ENCODE data around the gene ACAP2. TPM values are rescaled to one million over a fixed set of nuclear protein-coding genes. Genes with fewer than 3 reads are reported as not detected.
A peak's percentile ranks its signal among the peaks of the same experiment; 100 is the strongest.

The ACAP2 gene
- total and polyA plus RNA-seq, 10 donors: 11.2 to 127 (median 97.9) TPM

DNA sequence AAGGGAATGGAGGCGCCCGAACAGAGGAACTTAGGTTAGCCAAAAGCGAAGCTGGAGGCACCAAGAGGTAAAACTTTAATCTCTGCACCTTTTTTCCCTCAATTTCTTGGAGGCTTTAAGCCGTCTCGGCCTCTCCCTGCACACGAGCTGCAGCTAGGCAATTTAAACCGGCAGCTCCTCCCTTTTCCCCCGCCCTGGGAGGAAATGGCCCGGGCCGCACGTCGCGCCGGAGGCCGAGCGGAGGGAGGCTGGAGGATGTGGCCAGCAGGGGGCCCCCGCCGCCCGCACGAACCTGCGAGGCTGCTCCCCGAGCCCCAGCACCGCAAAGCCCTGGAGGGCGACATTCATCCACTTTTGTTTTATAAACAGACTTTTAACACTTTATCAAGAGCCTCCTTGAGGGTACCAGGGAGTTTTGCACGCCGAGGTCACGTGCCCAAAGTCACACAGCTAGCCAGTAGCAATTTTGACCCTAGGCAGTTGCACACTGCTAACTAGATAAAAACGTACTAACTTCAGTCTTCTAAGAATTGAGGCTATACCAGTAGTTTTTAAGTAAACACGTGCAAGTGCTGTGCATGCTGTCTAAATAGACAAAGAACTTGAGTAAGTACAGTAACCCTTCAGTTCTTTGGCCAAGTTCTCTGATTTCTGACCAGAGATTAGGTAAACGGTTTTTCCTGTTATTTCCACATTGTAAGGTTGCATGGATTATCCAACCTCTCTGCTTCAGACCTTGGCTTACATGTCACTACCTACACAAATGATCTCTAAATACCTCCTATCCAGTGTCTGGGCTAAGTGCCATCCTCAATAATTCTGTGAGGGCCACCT is 171.2 kb downstream of the ACAP2 start:
- intact Hi-C loops (cut with DNase I; ENCODE audit: low total_unique reads): loop anchor here (2.0 kb wide), 1 partner anchor 251 kb away; no protein-coding TSS in a partner anchor
- Histone ChIP-seq H3K9me3 (no peaks in the 10 kb centered on the region), H3K36me3 (peaks cover 0 to 27% (median 2%) of the 10 kb centered on the region in 6 donors), H3K27ac (peak overlapping the region; percentile 74 to 93 (median 89)), H3K4me1 (peaks cover 4 to 40% (median 28%) of the 10 kb centered on the region in 6 donors), H3K4me3 (peak overlapping the region; percentile 90 to 100 (median 94)), H3K27me3 (replicated peaks in 1 of 7) (no peaks in the 10 kb centered on the region)
- 0 to 1% (median 1%) methylated on average over 24 to 30 of the region's 30 CpGs for WGBS, 5 donors
- peak; percentile 98 for DNase-seq
- TF ChIP-seq POLR2A (IDR thresholded peaks at IDR 0.05): no peak
- peak; percentile 91 to 99 (median 98) for TF ChIP-seq CTCF (IDR thresholded peaks at IDR 0.05 in 8 of 11, conservative IDR thresholded peaks at IDR 0.05 in 3 of 11)
- peak; percentile 80 to 93 (median 81) for TF ChIP-seq POLR2AphosphoS5 (IDR thresholded peaks at IDR 0.05)

DNA sequence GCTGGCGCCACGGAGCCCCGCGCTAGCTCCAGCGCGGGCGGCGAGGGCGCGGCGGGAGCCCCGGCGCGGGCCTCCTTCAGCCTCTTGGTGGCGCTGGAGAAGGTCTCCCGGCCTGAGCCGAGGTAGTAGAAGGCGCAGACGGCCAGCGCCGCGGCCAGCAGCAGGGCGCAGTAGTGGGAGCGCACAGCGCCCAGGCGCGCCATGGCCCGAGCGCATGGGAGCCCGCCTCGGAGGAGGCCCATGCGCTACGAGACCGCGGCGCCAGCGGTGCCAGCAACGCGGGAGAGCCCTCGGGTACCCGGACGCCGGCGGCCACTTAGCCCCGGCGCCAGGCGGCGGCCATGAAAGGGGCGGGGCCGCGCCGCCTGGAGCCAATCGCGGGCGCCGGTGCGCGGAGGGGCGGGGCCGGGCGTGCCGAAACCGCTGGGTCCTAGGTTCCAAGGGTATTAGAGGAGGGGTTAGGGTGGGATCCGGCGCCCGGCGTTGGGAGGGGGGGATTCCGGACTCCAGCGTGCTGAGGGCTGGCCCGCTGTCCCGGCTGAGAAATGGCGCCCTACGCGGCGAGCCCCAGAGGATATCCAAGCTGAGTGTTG is 171.9 kb downstream of the ACAP2 start, which contains the start of gene XXYLT1:
Gene XXYLT1, minus strand, starts transcription at position 343 of the 593 bp plus-strand sequence. Its CDS starts 101 bp downstream, at position 242.
- H3K4me1 ChIP-seq: peaks cover 4 to 40% (median 30%) of the 10 kb centered on the region in 6 donors
- H3K9me3 ChIP-seq: no peaks in the 10 kb centered on the region
- peak within 1 kb of the TSS; percentile 74 to 93 (median 89) for H3K27ac ChIP-seq
- peaks cover 0 to 26% (median 5%) of the 10 kb centered on the region in 6 donors for H3K36me3 ChIP-seq
- no peaks in the 10 kb centered on the region for H3K27me3 ChIP-seq (replicated peaks in 1 of 7)
- peak; percentile 96 for DNase-seq
- WGBS, 5 donors: 0 to 1% (median 1%) methylated on average over 59 to 75 of the region's 75 CpGs
- peak within 1 kb of the TSS; percentile 90 to 100 (median 94) for H3K4me3 ChIP-seq
- intact Hi-C loops (cut with DNase I; ENCODE audit: low total_unique reads): loop anchor here (2.0 kb wide), 1 partner anchor 252 kb away; no protein-coding TSS in a partner anchor
- TF ChIP-seq CTCF (IDR thresholded peaks at IDR 0.05 in 8 of 11, conservative IDR thresholded peaks at IDR 0.05 in 3 of 11): peak in 9 of 11 experiments; percentile 7 to 79 (median 65)
- TF ChIP-seq POLR2A (IDR thresholded peaks at IDR 0.05): no peak
- peak in 2 of 3 donors; percentile 37 to 57 for TF ChIP-seq POLR2AphosphoS5 (IDR thresholded peaks at IDR 0.05)

DNA sequence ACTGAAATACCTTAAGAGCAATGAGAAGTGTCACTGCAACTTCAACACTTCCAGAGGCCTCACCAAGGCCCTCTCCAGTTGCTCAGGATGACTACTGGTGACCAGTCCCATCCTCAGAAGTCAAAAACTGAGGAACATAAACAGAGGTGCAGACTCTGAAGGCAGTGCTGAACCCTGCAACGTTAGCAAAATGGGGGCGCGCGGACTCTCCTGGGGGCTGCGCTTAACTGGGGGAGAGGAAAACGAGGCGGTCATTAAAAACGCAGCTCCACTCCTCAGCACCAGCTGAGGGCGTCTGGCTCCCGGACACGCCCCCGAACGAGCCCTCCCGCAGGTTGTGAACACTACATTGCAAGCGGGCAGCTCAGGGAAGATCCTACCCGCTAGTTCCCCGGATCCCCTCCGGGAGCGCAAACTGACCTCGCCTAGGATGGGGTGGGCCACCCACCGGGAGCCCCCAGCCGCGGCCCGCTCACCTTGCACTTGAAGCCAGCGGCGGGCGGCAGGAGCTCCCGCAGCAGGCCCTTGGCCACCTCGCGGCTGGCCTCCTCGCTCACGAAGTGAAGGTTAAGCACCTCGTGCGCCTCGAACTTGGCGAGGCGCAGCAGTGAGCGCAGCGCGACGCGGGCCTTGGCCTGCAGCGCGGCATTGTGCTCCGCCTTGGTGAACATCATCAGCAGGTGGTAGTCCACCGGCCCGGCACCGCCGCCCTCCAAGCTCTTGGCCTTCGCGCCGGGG is 172.6 kb downstream of the ACAP2 start:
- no peak for DNase-seq
- intact Hi-C loops (cut with DNase I; ENCODE audit: low total_unique reads): loop anchor here (2.0 kb wide), 1 partner anchor 253 kb away; no protein-coding TSS in a partner anchor

More for the DNA sequence above, 172.6 kb downstream of the ACAP2 start:
- Histone ChIP-seq H3K27ac (peak overlapping the region; percentile 74 to 93 (median 89)), H3K27me3 (replicated peaks in 1 of 7) (no peaks in the 10 kb centered on the region), H3K36me3 (peaks cover 0 to 26% (median 5%) of the 10 kb centered on the region in 6 donors), H3K4me3 (peak overlapping the region; percentile 90 to 100 (median 94)), H3K4me1 (peaks cover 4 to 40% (median 30%) of the 10 kb centered on the region in 6 donors), H3K9me3 (no peaks in the 10 kb centered on the region)
- WGBS, 5 donors: 0 to 7% (median 0%) methylated on average over 17 to 52 of the region's 52 CpGs
- no peak for TF ChIP-seq CTCF (IDR thresholded peaks at IDR 0.05 in 8 of 11, conservative IDR thresholded peaks at IDR 0.05 in 3 of 11)
- no peak for TF ChIP-seq POLR2AphosphoS5 (IDR thresholded peaks at IDR 0.05)
- no peak for TF ChIP-seq POLR2A (IDR thresholded peaks at IDR 0.05)

Data from spleen (tissue), 11 donors.